HepG2 (cell line): ENCODE data around the gene HK3. TPM values are rescaled to one million over a fixed set of nuclear protein-coding genes. Genes with fewer than 3 reads are reported as not detected.
A peak's percentile ranks its signal among the peaks of the same experiment; 100 is the strongest.

Experiments used
- MIER3 ChIP-seq: IDR thresholded peaks from 2 replicates; pipeline ENCODE4 v1.6.1; 2016; ENCODE audit warnings: missing compliant biosample characterization, borderline replicate concordance
- POLR2AphosphoS5 ChIP-seq: IDR thresholded peaks from 2 replicates; pipeline ENCODE4 v1.6.1; 2012; ENCODE audit warnings: low read depth, low read length
- PPARG ChIP-seq: conservative IDR thresholded peaks from 2 replicates; pipeline ENCODE4 v1.6.1; 2016; ENCODE audit warnings: missing biosample characterization, missing genetic modification reagents
- RFXAP ChIP-seq: sonication (generic); formaldehyde crosslinking; IDR thresholded peaks from 2 replicates; pipeline ENCODE4 v1.4.0; 2020; ENCODE audit warnings: missing genetic modification reagents, borderline replicate concordance
- RXRA ChIP-seq: sonication (generic); formaldehyde crosslinking; IDR thresholded peaks from 2 replicates; pipeline ENCODE4 v1.5.1; 2020; ENCODE audit warnings: missing genetic modification reagents
- ZFYVE20 ChIP-seq: sonication (generic); formaldehyde crosslinking; IDR thresholded peaks from 2 replicates; pipeline ENCODE4 v1.8.0; 2023; ENCODE audit warnings: low read depth, mild to moderate bottlenecking, moderate library complexity, missing genetic modification reagents, borderline replicate concordance
- ZNF143 ChIP-seq: sonication (generic); formaldehyde crosslinking; IDR thresholded peaks from 2 replicates; pipeline ENCODE4 v1.4.0; 2020; ENCODE audit warnings: missing genetic modification reagents
- ZNF160 ChIP-seq: sonication (generic); formaldehyde crosslinking; IDR thresholded peaks from 2 replicates; pipeline ENCODE4 v1.8.0; 2022; ENCODE audit warnings: mild to moderate bottlenecking, inconsistent platforms, missing genetic modification reagents
- ZNF180 ChIP-seq: sonication (generic); formaldehyde crosslinking; IDR thresholded peaks from 2 replicates; pipeline ENCODE4 v1.4.0; 2020; ENCODE audit warnings: low read depth, missing genetic modification reagents, borderline replicate concordance
- ZNF530 ChIP-seq: sonication (generic); formaldehyde crosslinking; IDR thresholded peaks from 2 replicates; pipeline ENCODE4 v1.5.0; 2020; ENCODE audit warnings: low read depth, mild to moderate bottlenecking, missing genetic modification reagents
- polyA plus RNA-seq, 8 experiments: library from polyadenylated mRNA; depleted of rRNA in 3 of 8; stranded (reverse) in 7 of 8; unstranded in 1 of 8; fragments of >200 nt; fragmentation: Illumina TruSeq in 4 of 8; extraction: Trizol in 4 of 8; gene quantifications; 2 replicates each; pipeline versions ENCODE4 v1.2.1 to v1.2.3, GENCODE V29; 2011 to 2016; ENCODE audit warnings: low read depth in 4 of 8, missing spikeins in 1 of 8, mixed read lengths in 1 of 8; ENCODE audit not compliant: insufficient read depth in 1 of 8
- total RNA-seq, 5 experiments: library from RNA; depleted of rRNA; stranded (reverse); fragments of >200 nt; fragmentation: Illumina TruSeq; extraction: Trizol; gene quantifications; 2 replicates each; pipeline ENCODE4 v1.2.3, GENCODE V29; 2016; ENCODE audit warnings: low read depth in 1 of 5
- TF ChIP-seq, protein P1 (sequence below): IDR thresholded peaks from 2 replicates; pipeline ENCODE4 v1.6.1; 2016
- TF ChIP-seq, protein P2 (sequence below): sonication (generic); formaldehyde crosslinking; IDR thresholded peaks from 2 replicates; pipeline ENCODE4 v1.5.0; 2020; ENCODE audit warnings: mild to moderate bottlenecking, missing genetic modification reagents
- TF ChIP-seq, protein P3 (sequence below): sonication (generic); formaldehyde crosslinking; IDR thresholded peaks from 2 replicates; pipeline ENCODE4 v1.4.0; 2020; ENCODE audit warnings: missing genetic modification reagents, low read depth, mild to moderate bottlenecking, borderline replicate concordance
- TF ChIP-seq, protein P4 (sequence below): fragments of 450-650 bp; IDR thresholded peaks from 2 replicates; pipeline ENCODE4 v1.6.1; 2017; ENCODE audit warnings: mild to moderate bottlenecking
- TF ChIP-seq, protein P5 (sequence below): sonication (generic); formaldehyde crosslinking; IDR thresholded peaks from 2 replicates; pipeline ENCODE4 v1.4.0; 2020; ENCODE audit warnings: mild to moderate bottlenecking, missing genetic modification reagents

The HK3 gene
- total and polyA plus RNA-seq, 2 of the 13 experiments (the other 11 are each of a cell fraction or from before 2014, with no cell fraction given): not detected

DNA sequence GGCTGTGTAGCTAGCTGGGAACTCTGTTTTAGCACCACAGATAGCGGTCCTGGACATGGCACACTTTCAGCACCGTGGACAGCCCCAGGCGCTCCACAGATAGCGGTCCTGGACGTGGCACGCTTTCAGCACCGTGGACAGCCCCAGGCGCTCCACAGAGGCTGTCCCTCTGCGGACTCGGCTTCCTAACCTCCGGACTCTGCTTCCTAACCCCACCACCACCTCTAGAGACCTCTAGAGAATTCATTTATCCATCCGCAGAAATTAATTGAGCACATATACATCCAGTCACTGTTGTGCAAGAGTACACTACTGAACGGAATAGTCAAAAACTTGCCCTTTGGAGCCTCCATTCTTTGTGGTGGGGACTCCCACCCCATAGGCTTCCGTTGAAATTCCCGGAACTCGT is 61.4 kb downstream of the HK3 start (continued):
- TF ChIP-seq, protein P1, sequence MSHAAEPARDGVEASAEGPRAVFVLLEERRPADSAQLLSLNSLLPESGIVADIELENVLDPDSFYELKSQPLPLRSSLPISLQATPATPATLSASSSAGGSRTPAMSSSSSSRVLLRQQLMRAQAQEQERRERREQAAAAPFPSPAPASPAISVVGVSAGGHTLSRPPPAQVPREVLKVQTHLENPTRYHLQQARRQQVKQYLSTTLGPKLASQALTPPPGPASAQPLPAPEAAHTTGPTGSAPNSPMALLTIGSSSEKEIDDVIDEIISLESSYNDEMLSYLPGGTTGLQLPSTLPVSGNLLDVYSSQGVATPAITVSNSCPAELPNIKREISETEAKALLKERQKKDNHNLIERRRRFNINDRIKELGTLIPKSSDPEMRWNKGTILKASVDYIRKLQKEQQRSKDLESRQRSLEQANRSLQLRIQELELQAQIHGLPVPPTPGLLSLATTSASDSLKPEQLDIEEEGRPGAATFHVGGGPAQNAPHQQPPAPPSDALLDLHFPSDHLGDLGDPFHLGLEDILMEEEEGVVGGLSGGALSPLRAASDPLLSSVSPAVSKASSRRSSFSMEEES: peak; percentile 100
- peak; percentile 100 for TF ChIP-seq ZFYVE20 (CRISPR knock-in tag)
- TF ChIP-seq, protein P2, sequence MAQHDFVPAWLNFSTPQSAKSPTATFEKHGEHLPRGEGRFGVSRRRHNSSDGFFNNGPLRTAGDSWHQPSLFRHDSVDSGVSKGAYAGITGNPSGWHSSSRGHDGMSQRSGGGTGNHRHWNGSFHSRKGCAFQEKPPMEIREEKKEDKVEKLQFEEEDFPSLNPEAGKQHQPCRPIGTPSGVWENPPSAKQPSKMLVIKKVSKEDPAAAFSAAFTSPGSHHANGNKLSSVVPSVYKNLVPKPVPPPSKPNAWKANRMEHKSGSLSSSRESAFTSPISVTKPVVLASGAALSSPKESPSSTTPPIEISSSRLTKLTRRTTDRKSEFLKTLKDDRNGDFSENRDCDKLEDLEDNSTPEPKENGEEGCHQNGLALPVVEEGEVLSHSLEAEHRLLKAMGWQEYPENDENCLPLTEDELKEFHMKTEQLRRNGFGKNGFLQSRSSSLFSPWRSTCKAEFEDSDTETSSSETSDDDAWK: peak; percentile 96; the same call in 1 of the 2 replicates
- TF ChIP-seq ZNF530 (CRISPR knock-in tag): peak; percentile 99
- peak; percentile 98 for TF ChIP-seq PPARG (CRISPR knock-in tag)
- TF ChIP-seq, protein P3, sequence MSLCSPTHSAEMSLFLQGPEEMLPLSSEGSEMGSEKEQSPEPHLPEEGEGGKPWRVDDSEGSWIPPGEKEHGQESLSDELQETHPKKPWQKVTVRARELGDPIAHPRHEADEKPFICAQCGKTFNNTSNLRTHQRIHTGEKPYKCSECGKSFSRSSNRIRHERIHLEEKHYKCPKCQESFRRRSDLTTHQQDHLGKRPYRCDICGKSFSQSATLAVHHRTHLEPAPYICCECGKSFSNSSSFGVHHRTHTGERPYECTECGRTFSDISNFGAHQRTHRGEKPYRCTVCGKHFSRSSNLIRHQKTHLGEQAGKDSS (CRISPR knock-in tag): peak; percentile 100
- peak; percentile 100 for TF ChIP-seq ZNF160 (CRISPR knock-in tag)
- TF ChIP-seq, protein P4, sequence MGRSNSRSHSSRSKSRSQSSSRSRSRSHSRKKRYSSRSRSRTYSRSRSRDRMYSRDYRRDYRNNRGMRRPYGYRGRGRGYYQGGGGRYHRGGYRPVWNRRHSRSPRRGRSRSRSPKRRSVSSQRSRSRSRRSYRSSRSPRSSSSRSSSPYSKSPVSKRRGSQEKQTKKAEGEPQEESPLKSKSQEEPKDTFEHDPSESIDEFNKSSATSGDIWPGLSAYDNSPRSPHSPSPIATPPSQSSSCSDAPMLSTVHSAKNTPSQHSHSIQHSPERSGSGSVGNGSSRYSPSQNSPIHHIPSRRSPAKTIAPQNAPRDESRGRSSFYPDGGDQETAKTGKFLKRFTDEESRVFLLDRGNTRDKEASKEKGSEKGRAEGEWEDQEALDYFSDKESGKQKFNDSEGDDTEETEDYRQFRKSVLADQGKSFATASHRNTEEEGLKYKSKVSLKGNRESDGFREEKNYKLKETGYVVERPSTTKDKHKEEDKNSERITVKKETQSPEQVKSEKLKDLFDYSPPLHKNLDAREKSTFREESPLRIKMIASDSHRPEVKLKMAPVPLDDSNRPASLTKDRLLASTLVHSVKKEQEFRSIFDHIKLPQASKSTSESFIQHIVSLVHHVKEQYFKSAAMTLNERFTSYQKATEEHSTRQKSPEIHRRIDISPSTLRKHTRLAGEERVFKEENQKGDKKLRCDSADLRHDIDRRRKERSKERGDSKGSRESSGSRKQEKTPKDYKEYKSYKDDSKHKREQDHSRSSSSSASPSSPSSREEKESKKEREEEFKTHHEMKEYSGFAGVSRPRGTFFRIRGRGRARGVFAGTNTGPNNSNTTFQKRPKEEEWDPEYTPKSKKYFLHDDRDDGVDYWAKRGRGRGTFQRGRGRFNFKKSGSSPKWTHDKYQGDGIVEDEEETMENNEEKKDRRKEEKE: no peak
- TF ChIP-seq RXRA (CRISPR knock-in tag): peak; percentile 95
- TF ChIP-seq ZNF180 (CRISPR knock-in tag): peak; percentile 99; the same call in 1 of the 2 replicates
- no peak for TF ChIP-seq POLR2AphosphoS5
- TF ChIP-seq ZNF143 (CRISPR knock-in tag): peak; percentile 81
- TF ChIP-seq, protein P5, sequence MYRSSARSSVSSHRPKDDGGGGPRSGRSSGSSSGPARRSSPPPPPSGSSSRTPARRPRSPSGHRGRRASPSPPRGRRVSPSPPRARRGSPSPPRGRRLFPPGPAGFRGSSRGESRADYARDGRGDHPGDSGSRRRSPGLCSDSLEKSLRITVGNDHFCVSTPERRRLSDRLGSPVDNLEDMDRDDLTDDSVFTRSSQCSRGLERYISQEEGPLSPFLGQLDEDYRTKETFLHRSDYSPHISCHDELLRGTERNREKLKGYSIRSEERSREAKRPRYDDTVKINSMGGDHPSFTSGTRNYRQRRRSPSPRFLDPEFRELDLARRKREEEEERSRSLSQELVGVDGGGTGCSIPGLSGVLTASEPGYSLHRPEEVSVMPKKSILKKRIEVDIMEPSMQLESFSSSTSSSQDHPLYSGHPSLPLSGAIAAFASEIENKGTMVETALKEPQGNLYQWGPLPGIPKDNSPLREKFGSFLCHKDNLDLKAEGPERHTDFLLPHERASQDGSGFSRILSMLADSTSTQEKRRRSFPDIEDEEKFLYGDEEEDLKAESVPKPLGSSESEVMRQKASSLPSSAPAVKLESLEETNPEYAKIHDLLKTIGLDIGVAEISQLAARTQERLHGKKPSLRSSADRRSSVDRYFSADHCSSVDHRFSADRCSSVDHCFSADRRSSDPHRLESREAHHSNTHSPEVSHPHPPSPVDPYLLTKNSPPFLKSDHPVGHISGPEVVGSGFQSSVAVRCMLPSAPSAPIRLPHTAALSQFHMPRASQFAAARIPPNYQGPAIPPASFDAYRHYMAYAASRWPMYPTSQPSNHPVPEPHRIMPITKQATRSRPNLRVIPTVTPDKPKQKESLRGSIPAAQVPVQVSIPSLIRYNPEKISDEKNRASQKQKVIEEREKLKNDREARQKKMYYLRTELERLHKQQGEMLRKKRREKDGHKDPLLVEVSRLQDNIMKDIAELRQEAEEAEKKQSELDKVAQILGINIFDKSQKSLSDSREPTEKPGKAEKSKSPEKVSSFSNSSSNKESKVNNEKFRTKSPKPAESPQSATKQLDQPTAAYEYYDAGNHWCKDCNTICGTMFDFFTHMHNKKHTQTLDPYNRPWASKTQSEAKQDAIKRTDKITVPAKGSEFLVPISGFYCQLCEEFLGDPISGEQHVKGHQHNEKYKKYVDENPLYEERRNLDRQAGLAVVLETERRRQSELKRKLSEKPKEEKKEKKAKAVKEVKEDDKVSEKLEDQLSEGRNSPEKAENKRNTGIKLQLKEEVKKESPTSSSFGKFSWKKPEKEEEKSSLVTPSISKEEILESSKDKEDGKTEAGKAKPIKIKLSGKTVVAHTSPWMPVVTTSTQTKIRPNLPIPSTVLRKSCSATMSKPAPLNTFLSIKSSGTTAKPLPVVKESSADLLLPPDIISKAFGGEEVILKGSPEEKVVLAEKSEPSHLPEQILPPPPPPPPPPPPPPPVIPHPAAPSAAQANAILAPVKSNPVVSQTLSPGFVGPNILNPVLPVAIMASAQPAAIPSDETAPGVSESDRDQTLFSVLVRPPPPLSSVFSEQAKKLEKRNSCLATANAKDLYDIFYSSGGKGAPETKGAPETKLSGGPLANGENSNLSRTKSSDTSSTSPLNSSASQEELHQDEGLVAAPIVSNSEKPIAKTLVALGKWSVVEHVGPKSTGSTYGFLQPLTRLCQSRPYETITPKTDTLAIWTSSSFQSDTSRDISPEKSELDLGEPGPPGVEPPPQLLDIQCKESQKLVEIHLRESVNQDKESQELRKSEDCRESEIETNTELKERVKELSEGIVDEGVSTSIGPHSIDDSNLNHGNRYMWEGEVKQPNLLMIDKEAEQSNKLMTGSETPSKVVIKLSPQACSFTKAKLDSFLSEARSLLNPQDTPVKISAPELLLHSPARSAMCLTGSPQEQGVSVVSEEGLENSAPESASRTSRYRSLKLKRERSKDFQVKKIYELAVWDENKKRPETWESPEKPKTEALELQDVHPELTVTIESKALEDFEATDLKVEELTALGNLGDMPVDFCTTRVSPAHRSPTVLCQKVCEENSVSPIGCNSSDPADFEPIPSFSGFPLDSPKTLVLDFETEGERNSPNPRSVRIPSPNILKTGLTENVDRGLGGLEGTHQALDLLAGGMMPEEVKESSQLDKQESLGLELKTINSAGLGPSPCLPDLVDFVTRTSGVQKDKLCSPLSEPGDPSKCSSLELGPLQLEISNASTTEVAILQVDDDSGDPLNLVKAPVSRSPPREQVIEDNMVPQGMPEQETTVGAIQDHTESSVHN (CRISPR knock-in tag): peak; percentile 100
- TF ChIP-seq RFXAP (CRISPR knock-in tag): peak; percentile 99
- TF ChIP-seq MIER3: peak; percentile 100
